Middle frontal gyrus (tissue), 1 donor: Measurements from ENCODE around the gene TRERF1.
"Not testable (repeated sequence)": the region's sequence is repeated elsewhere in the genome, so short reads cannot be mapped to it uniquely, and the experiment has no call there.

Experiments
- DNase-seq: peaks from one replicate; pipeline ENCODE4 v3.0.0-alpha.2; 2015; ENCODE audit warnings: low spot score; ENCODE audit errors: extremely low spot score

Gene TRERF1

GRCh38 chr6:42194056-42194455 lies 257.7 kb downstream of the TRERF1 start:
- DNase-seq = no peak

GRCh38 chr6:42193491-42193894 lies 258.2 kb downstream of the TRERF1 start:
- no peak for DNase-seq

- DNase-seq = not testable (repeated sequence)
Measured at GRCh38 chr6:42192385-42192784, 259.3 kb downstream of the TRERF1 start.

- no peak for DNase-seq
Measured at GRCh38 chr6:42190554-42191183, 261.1 kb downstream of the TRERF1 start.

- DNase-seq = no peak
Measured at GRCh38 chr6:42188406-42188805, 263.3 kb downstream of the TRERF1 start.

GRCh38 chr6:42185597-42185996 lies 266.1 kb downstream of the TRERF1 start:
- no peak for DNase-seq

GRCh38 chr6:42184475-42184874 lies 267.3 kb downstream of the TRERF1 start:
- no peak for DNase-seq

GRCh38 chr6:42182101-42182500 lies 269.6 kb downstream of the TRERF1 start:
- DNase-seq = no peak

- DNase-seq = no peak
Measured at GRCh38 chr6:42179945-42180313, 271.8 kb downstream of the TRERF1 start.

GRCh38 chr6:42179261-42179944 lies 272.3 kb downstream of the TRERF1 start:
- no peak for DNase-seq

GRCh38 chr6:42177514-42178364 lies 274.0 kb downstream of the TRERF1 start:
- DNase-seq = no peak

- no peak for DNase-seq
Measured at GRCh38 chr6:42176981-42177380, 274.7 kb downstream of the TRERF1 start.

- no peak for DNase-seq
Measured at GRCh38 chr6:42175860-42176259, 275.9 kb downstream of the TRERF1 start.
